Upper lobe of left lung (tissue), 6 donors: ENCODE measurements around the gene TRIOBP. TPM values are rescaled to one million over a fixed set of nuclear protein-coding genes. Genes with fewer than 3 reads are reported as not detected.
A peak's percentile ranks its signal among the peaks of the same experiment; 100 is the strongest.

ENCODE experiments used
- ATAC-seq, 2 donors: fragments of 200-7000 bp; cut with Tn5 transposase; one replicate each; pipeline ENCODE4 v1.9.1; 2022; ENCODE audit warnings: mild to moderate bottlenecking in 2 of 2, moderate library complexity in 2 of 2; ENCODE audit not compliant: low FRiP score in 2 of 2
- DNase-seq, 2 donors: peaks; one replicate each; pipeline ENCODE4 v3.0.0-alpha.2; 2019 to 2020
- H3K27ac ChIP-seq, 4 donors: fragments of 200-600 bp; sonication (generic); one replicate each; pipeline ENCODE4 v1.5.1; 2016 to 2019
- H3K27me3 ChIP-seq, 4 donors: fragments of 200-600 bp; sonication (generic); one replicate each; pipeline ENCODE4 v1.5.1; 2017 to 2019
- H3K36me3 ChIP-seq, 4 donors: fragments of 200-600 bp; sonication (generic); one replicate each; pipeline ENCODE4 v1.5.1; 2016 to 2019
- H3K4me1 ChIP-seq, 4 donors: fragments of 200-600 bp; sonication (generic); one replicate each; pipeline ENCODE4 v1.5.1; 2018 to 2019
- H3K4me3 ChIP-seq, 4 donors: fragments of 200-600 bp; sonication (generic); one replicate each; pipeline ENCODE4 v1.5.1; 2017 to 2019; ENCODE audit warnings: mild to moderate bottlenecking in 2 of 4, moderate library complexity in 1 of 4
- H3K9me3 ChIP-seq, 4 donors: fragments of 200-600 bp; sonication (generic); one replicate each; pipeline ENCODE4 v1.5.1; 2018 to 2019
- EP300 ChIP-seq, 4 donors: sonication (generic); formaldehyde crosslinking; IDR thresholded peaks; one replicate each; pipeline ENCODE4 v1.5.1; 2017; ENCODE audit warnings: antibody characterized with exemption in 4 of 4, control low read depth in 2 of 4
- POLR2A ChIP-seq, 4 donors: fragments of 450-650 bp; IDR thresholded peaks; one replicate each; pipeline ENCODE4 v1.5.1; 2016 to 2017; ENCODE audit warnings: antibody characterized with exemption in 4 of 4, mild to moderate bottlenecking in 2 of 4
- POLR2AphosphoS5 ChIP-seq, 2 donors: sonication (generic); formaldehyde crosslinking; IDR thresholded peaks; one replicate each; pipeline ENCODE4 v1.5.1; 2017; ENCODE audit warnings: antibody characterized with exemption in 2 of 2
- WGBS, 2 donors: methylation state at CpG; one replicate each; pipeline ENCODE4 v1.1.5; 2017 to 2018; 5-methylcytosine and 5-hydroxymethylcytosine counted together
- total RNA-seq, 6 donors: library from RNA; depleted of rRNA in 4 of 6; stranded (reverse); fragments of >200 nt in 4 of 6; gene quantifications; one replicate each; pipeline versions ENCODE4 v1.1.0 to v1.2.1, GENCODE V29; 2016 to 2021
- TF ChIP-seq, protein P1 (sequence below), 6 experiments: fragments of 450-650 bp in 4 of 6; fragments of 200-600 bp in 2 of 6; sonication (generic) in 2 of 6; IDR thresholded peaks; one replicate each; pipeline ENCODE4 v1.5.1; 2016 to 2019; ENCODE audit warnings: antibody characterized with exemption in 6 of 6
- donor health status: DM: no; HTN: no; CAD: no; lungs with moderate emphysema.
- donor health status: DM: no; HTN: yes; CAD: no; lungs with severe emphysema.

The TRIOBP gene
- total RNA-seq, 6 donors from 2014 or later, result 76.5 to 151 (median 113) TPM

DNA sequence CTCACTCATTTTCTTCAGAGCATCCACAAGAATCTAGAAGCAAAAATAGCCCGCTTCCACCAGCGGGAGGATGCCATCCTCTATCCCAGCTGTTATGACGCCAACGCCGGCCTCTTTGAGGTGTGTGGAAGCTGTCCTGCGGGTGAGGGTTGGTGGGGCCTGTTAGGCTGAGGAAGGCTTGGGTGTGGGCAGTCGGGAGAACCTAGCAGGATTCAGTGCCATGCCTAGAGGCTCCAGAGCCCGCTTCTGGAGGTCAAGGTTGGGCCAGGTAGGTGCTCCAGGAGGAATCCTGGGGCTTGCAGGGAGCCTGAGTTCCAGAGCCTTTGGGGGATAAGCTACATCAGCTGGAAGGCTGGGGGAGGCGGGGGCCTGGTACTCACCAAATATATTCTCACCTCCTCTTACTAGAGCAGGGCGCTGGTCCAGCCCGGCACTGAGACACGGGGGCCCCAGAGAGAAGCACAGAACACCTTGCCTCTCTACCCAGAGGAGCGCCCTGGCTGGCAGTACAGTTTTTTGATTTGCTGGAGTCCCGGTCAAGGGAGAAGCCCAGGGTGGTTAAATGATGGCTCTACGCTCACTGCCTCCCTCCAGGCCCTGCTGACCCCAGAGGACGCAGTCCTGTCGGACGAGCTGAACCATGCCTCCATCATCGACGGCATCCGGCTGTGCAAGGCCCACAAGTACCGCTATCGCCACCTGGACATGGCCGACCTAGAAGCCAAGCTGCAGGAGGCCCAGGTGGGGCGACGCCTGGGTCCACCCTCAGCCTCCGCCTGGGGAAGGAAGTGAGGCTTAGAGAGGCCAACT lies 116.2 kb downstream of the TRIOBP start:
- DNase-seq (no peak), ATAC-seq (no peak)
- WGBS, 2 donors, result 91 to 92% methylated on average over 19 to 27 of the region's 27 CpGs
- H3K36me3 ChIP-seq, result no peaks in the 10 kb centered on the region
- H3K9me3 ChIP-seq, result no peaks in the 10 kb centered on the region
- peaks cover 13 to 18% (median 15%) of the 10 kb centered on the region in 4 donors for H3K4me1 ChIP-seq
- TF ChIP-seq POLR2A (IDR thresholded peaks at IDR 0.05) (no peak), EP300 (IDR thresholded peaks at IDR 0.05) (no peak), POLR2AphosphoS5 (IDR thresholded peaks at IDR 0.05) (no peak)
- TF ChIP-seq, protein P1, sequence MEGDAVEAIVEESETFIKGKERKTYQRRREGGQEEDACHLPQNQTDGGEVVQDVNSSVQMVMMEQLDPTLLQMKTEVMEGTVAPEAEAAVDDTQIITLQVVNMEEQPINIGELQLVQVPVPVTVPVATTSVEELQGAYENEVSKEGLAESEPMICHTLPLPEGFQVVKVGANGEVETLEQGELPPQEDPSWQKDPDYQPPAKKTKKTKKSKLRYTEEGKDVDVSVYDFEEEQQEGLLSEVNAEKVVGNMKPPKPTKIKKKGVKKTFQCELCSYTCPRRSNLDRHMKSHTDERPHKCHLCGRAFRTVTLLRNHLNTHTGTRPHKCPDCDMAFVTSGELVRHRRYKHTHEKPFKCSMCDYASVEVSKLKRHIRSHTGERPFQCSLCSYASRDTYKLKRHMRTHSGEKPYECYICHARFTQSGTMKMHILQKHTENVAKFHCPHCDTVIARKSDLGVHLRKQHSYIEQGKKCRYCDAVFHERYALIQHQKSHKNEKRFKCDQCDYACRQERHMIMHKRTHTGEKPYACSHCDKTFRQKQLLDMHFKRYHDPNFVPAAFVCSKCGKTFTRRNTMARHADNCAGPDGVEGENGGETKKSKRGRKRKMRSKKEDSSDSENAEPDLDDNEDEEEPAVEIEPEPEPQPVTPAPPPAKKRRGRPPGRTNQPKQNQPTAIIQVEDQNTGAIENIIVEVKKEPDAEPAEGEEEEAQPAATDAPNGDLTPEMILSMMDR (IDR thresholded peaks at IDR 0.05), result no peak
- no peak overlapping the region for H3K27ac ChIP-seq
- H3K4me3 ChIP-seq, result no peak overlapping the region
- no peaks in the 10 kb centered on the region for H3K27me3 ChIP-seq

DNA sequence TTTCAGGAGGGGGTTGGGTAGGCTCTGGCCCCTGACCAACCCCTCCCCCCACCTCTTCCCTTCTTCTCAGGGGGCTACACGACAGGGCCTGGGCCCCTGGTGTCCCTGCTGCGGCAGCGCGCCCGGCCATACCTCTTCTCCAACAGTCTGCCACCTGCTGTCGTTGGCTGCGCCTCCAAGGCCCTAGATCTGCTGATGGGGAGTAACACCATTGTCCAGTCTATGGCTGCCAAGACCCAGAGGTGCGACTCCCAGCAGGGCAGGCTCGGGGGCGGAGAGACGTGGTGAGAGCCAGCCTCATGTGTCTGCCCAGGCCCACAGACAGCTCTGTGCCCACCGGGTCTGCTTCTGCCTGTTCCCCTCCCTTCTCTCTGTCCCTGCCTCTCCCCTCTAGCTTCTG lies 118.7 kb downstream of the TRIOBP start:
- ATAC-seq (no peak), DNase-seq (no peak)
- Histone ChIP-seq H3K9me3 (no peaks in the 10 kb centered on the region), H3K4me3 (no peak overlapping the region), H3K27ac (no peak overlapping the region), H3K4me1 (peaks cover 19 to 20% (median 20%) of the 10 kb centered on the region in 4 donors), H3K36me3 (no peaks in the 10 kb centered on the region), H3K27me3 (peaks cover 0 to 8% (median 5%) of the 10 kb centered on the region in 4 donors)
- no peak for TF ChIP-seq EP300 (IDR thresholded peaks at IDR 0.05)
- no peak for TF ChIP-seq POLR2AphosphoS5 (IDR thresholded peaks at IDR 0.05)
- TF ChIP-seq, protein P1 (IDR thresholded peaks at IDR 0.05), result no peak
- 91 to 93% methylated on average over 12 of the region's 12 CpGs for WGBS, 2 donors

DNA sequence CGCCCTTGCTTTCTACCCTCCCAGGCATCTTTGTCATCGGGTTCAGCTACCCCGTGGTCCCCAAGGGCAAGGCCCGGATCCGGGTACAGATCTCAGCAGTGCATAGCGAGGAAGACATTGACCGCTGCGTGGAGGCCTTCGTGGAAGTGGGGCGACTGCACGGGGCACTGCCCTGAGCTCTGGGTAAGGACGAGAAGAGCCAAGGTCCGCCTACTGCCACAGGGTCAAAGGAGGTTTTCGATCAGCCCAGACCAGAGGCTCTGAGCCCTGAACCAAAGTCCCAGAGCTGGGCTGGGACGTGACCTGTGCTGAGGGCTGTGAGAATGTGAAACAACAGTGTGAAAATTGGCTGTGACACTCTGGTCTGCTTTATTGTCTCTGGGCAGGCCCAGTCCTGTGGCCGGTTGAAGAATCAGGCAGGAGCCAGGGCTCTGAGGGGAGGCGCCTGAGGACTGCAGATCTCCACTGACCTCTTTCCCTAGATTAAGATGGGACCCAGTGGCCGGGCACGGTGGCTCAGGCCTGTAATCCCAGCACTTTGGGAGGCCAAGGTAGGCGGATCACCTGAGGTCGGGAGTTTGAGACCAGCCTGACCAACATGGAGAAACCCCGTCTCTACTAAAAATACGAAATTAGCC lies 119.8 kb downstream of the TRIOBP start:
- no peaks in the 10 kb centered on the region for H3K36me3 ChIP-seq
- H3K4me3 ChIP-seq, result no peak overlapping the region
- peaks cover 0 to 8% (median 5%) of the 10 kb centered on the region in 4 donors for H3K27me3 ChIP-seq
- H3K9me3 ChIP-seq, result no peaks in the 10 kb centered on the region
- H3K27ac ChIP-seq, result no peak overlapping the region
- DNase-seq, result no peak
- ATAC-seq, result no peak
- H3K4me1 ChIP-seq, result peaks cover 19 to 20% (median 20%) of the 10 kb centered on the region in 4 donors
- WGBS, 2 donors, result 90 to 95% methylated on average over 22 to 23 of the region's 23 CpGs
- no peak for TF ChIP-seq POLR2AphosphoS5 (IDR thresholded peaks at IDR 0.05)
- TF ChIP-seq, protein P1 (IDR thresholded peaks at IDR 0.05), result no peak
- TF ChIP-seq POLR2A (IDR thresholded peaks at IDR 0.05), result no peak
- no peak for TF ChIP-seq EP300 (IDR thresholded peaks at IDR 0.05)

DNA sequence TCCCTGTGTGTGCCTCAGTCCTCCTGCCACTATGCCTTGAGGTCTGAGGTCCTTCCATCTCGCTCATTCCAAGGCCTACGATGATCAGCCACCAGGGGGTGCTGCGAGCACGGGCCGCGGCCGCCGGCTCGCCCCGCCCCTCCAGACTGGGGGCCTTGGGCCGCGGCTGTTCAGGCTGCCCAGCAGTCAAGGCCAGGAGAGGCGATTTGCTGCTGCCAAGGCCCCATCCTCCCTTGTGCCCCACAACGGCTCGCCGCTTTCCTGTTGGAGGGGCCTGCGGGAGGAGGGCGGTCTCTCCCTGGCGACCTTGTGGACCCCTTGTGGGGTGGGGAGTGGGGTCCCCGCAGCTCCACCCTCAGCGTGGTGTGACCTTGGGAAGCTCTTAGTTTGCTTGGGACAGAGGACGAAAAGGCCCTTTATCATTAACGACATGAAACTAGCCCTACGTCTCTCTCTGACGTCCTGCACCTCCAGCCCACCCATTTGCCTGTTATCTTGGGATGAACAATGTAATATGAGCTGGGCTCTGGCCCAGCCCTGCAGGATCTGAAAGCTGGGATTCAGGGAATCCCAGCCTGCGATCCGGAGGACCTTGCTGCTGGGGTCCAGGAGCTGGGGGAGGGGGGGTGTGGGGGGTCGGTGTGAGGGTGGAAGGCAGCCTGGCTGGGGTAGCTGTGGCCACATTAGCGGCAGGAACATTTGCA lies 121.0 kb downstream of the TRIOBP start:
- no peaks in the 10 kb centered on the region for H3K9me3 ChIP-seq
- H3K36me3 ChIP-seq, result no peaks in the 10 kb centered on the region
- peak overlapping the region in 1 of 4 donors; percentile 1 for H3K27ac ChIP-seq
- H3K4me3 ChIP-seq, result peak overlapping the region in 3 of 4 donors; percentile 19 to 48 (median 48)
- TF ChIP-seq POLR2AphosphoS5 (IDR thresholded peaks at IDR 0.05) (no peak), EP300 (IDR thresholded peaks at IDR 0.05) (no peak), POLR2A (IDR thresholded peaks at IDR 0.05) (no peak)
- TF ChIP-seq, protein P1 (IDR thresholded peaks at IDR 0.05), result peak; percentile 92 to 97 (median 95)
- ATAC-seq (peak; percentile 92 to 95), DNase-seq (peak; percentile 76 to 95)
- H3K27me3 ChIP-seq, result peaks cover 0 to 10% (median 6%) of the 10 kb centered on the region in 4 donors
- H3K4me1 ChIP-seq, result peaks cover 19 to 20% (median 20%) of the 10 kb centered on the region in 4 donors
- WGBS, 2 donors, result 3 to 9% methylated on average over 4 to 29 of the region's 29 CpGs
